CD4-positive, alpha-beta T cell treated with Interleukin-10 for 1 hour (primary cell): ENCODE data around the gene TSPAN5.
"Not testable (repeated sequence)": the region's sequence is repeated elsewhere in the genome, so short reads cannot be mapped to it uniquely, and the experiment has no call there.

Experiments used
- DNase-seq: peaks from one replicate; pipeline ENCODE4 v3.0.0-alpha.2; 2020

The TSPAN5 gene

GRCh38 chr4:98482847-98483806, 175.3 kb downstream of the TSPAN5 start:
- no peak for DNase-seq

GRCh38 chr4:98482503-98482846, 175.9 kb downstream of the TSPAN5 start:
- no peak for DNase-seq

GRCh38 chr4:98481167-98481566, 177.2 kb downstream of the TSPAN5 start:
- no peak for DNase-seq

GRCh38 chr4:98480535-98480934, 177.9 kb downstream of the TSPAN5 start:
- DNase-seq, result no peak

GRCh38 chr4:98479590-98479989, 178.8 kb downstream of the TSPAN5 start:
- DNase-seq, result not testable (repeated sequence)

- no peak for DNase-seq
These were observed 181.5 kb downstream of the TSPAN5 start for GRCh38 chr4:98476891-98477290.

- no peak for DNase-seq
These were observed 184.0 kb downstream of the TSPAN5 start for GRCh38 chr4:98474408-98474844.

GRCh38 chr4:98473046-98473445, 185.4 kb downstream of the TSPAN5 start:
- no peak for DNase-seq

- DNase-seq, result peak; percentile 12
These were observed 187.6 kb downstream of the TSPAN5 start for GRCh38 chr4:98470831-98471230.

GRCh38 chr4:98470366-98470765, 188.0 kb downstream of the TSPAN5 start:
- DNase-seq, result no peak

- no peak for DNase-seq
These were observed 188.6 kb downstream of the TSPAN5 start for GRCh38 chr4:98469771-98470170.

GRCh38 chr4:98468709-98469108, 189.7 kb downstream of the TSPAN5 start:
- no peak for DNase-seq

- DNase-seq, result peak; percentile 80
These were observed 190.8 kb downstream of the TSPAN5 start for GRCh38 chr4:98467627-98468072.

- DNase-seq, result no peak
These were observed 191.4 kb downstream of the TSPAN5 start for GRCh38 chr4:98466868-98467599.

- DNase-seq, result no peak
These were observed 195.9 kb downstream of the TSPAN5 start for GRCh38 chr4:98462487-98462886.

GRCh38 chr4:98461121-98461865, 197.1 kb downstream of the TSPAN5 start:
- not testable (repeated sequence) for DNase-seq

GRCh38 chr4:98457422-98457821, 201.0 kb downstream of the TSPAN5 start:
- DNase-seq, result not testable (repeated sequence)

- no peak for DNase-seq
These were observed 206.3 kb downstream of the TSPAN5 start for GRCh38 chr4:98452091-98452490.

GRCh38 chr4:98448908-98449307, 209.5 kb downstream of the TSPAN5 start:
- peak; percentile 21 for DNase-seq

GRCh38 chr4:98447648-98448047, 210.8 kb downstream of the TSPAN5 start:
- peak; percentile 2 for DNase-seq

GRCh38 chr4:98446499-98447375, 211.7 kb downstream of the TSPAN5 start:
- peak; percentile 65 for DNase-seq

- no peak for DNase-seq
These were observed 214.0 kb downstream of the TSPAN5 start for GRCh38 chr4:98444371-98444770.
